HG03039 (cell line): ENCODE measurements around the gene EPAS1.

Experiments
- ATAC-seq: cut with Tn5 transposase; IDR thresholded peaks from one replicate; pipeline ENCODE4 v1.9.1; 2021; ENCODE audit warnings: mild to moderate bottlenecking, moderate library complexity; ENCODE audit not compliant: unreplicated experiment

Gene EPAS1

DNA sequence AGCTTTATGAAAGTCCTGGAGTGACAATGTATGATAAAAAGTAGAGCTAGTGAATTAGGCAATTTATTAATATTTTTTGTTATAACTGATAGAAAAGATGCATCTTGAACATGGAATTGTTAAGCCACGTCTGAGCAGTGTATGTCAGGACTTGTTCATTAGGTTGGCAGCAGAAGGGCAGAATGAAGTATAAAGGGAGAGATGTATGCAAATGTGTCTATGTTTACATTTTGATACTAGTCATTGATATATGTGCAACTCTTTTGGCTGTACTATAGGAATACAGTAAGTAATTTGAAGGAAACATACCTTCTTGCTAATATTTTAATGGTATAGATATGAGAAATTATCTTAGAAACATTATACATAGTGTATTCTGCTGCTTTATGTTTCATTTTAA is 133.2 kb downstream of the EPAS1 start:
- ATAC-seq: no peak

GRCh38 chr2:46430992-46431391 is 133.8 kb downstream of the EPAS1 start:
- ATAC-seq: no peak

GRCh38 chr2:46431481-46432235 is 134.5 kb downstream of the EPAS1 start:
- ATAC-seq: no peak

- no peak for ATAC-seq
These were observed 137.7 kb downstream of the EPAS1 start for GRCh38 chr2:46434851-46435273.

- no peak for ATAC-seq
These were observed 138.1 kb downstream of the EPAS1 start for GRCh38 chr2:46435353-46435752.

DNA sequence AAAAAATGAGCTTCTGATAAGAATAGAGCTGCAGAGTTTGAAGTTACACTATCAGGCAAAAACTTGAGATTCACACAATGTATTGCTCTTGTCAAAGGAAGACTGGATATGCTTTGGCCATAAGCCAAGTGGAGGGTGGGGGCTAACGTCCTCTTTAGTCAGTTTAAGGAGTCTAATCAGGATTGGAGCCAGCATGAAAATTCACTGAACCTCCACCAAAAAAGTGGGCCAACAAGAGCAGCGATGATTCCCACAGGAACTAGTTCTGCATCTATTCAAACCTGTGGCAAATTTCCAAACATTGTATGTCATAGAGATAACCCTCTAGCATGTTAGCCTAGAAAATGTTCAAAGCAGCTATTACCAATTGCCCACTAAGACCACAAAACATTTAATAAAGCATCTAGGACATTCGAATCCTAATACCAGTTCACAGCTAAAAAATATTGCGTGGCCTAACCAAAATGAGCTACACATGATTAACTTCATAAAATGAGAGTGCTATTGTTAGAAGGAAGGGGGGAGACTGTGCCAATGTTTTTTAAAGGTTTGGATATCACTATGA is 138.7 kb downstream of the EPAS1 start:
- no peak for ATAC-seq
